HCT116 (cell line): Measurements from ENCODE around the gene SLC24A3. TPM values are rescaled to one million over a fixed set of nuclear protein-coding genes. Genes with fewer than 3 reads are reported as not detected.

ENCODE experiments used
- ATAC-seq: fragments of 200-7000 bp; cut with Tn5 transposase; 2 replicates; pipeline ENCODE4 v1.9.1; 2020; ENCODE audit warnings: mild to moderate bottlenecking, moderate library complexity
- BruUV-seq: library from RNA; stranded (reverse); fragments of 400-500 nt; replicated peaks from 2 replicates; lab custom pipeline; 2021; lab: Mats Ljungman, UMichigan
- CTCF ChIA-PET: fragments of 300-600 bp; sonication (Branson Sonifier 250); formaldehyde crosslinking; loops from one replicate; lab custom pipeline; 2021; ENCODE audit warnings: antibody characterized with exemption; lab: Charles Lee
- POLR2A ChIA-PET: fragments of 300-600, 350-600 bp; sonication (Branson Sonifier 250); formaldehyde crosslinking; loops from one replicate; lab custom pipeline; 2021; ENCODE audit warnings: antibody characterized with exemption; lab: Charles Lee
- RAD21 ChIA-PET, 2 experiments: fragments of 300-600 bp; sonication (Branson Sonifier 250); formaldehyde crosslinking; loops; one replicate each; lab custom pipeline; 2023; ENCODE audit warnings: low total read pairs in 2 of 2; ENCODE audit not compliant: uncharacterized antibody in 2 of 2, unreplicated experiment in 2 of 2, low non-redundant PET in 1 of 2; lab: Charles Lee
- DNase-seq: peaks from one replicate; pipeline ENCODE4 v3.0.0-alpha.2; 2010; ENCODE audit warnings: low read depth, low spot score
- H2AFZ ChIP-seq: fragments of 200-600 bp; shearing (Covaris generic), sonication (generic); 2 replicates; pipeline ENCODE4 v1.6.1; 2017; ENCODE audit warnings: low read depth, mixed run types, mixed read lengths, antibody characterized with exemption, low read length; ENCODE audit not compliant: poor library complexity, severe bottlenecking
- H3K27ac ChIP-seq: 2 replicates; pipeline ENCODE4 v1.5.1; 2012; ENCODE audit warnings: low read depth, low read length
- H3K27me3 ChIP-seq: fragments of 200-600 bp; sonication (generic); 2 replicates; pipeline ENCODE4 v1.6.1; 2016; ENCODE audit warnings: mixed run types, low read length, mixed read lengths; ENCODE audit not compliant: insufficient read depth
- H3K36me3 ChIP-seq, 2 experiments: fragments of 200-500 bp in 1 of 2; fragments of 200-600 bp in 1 of 2; sonication (Bioruptor generic) in 1 of 2; sonication (generic) in 1 of 2; 2 replicates each; pipeline versions ENCODE4 v1.5.1 to v1.6.1; 2014 to 2016; ENCODE audit warnings: low read length in 2 of 2, inconsistent platforms in 1 of 2, mixed read lengths in 1 of 2, mixed run types in 1 of 2; ENCODE audit not compliant: insufficient read depth in 2 of 2, control insufficient read depth in 1 of 2
- H3K4me1 ChIP-seq, 2 experiments: fragments of 200-600 bp in 1 of 2; sonication (generic) in 1 of 2; 2 replicates each; pipeline versions ENCODE4 v1.5.1 to v1.6.1; 2012 to 2017; ENCODE audit warnings: low read length in 2 of 2, inconsistent platforms in 1 of 2, mild to moderate bottlenecking in 1 of 2, mixed read lengths in 1 of 2, mixed run types in 1 of 2, moderate library complexity in 1 of 2; ENCODE audit not compliant: insufficient read depth in 2 of 2, control insufficient read depth in 1 of 2
- H3K4me2 ChIP-seq: fragments of 200-600 bp; sonication (generic); 2 replicates; pipeline ENCODE4 v1.6.1; 2017; ENCODE audit warnings: mixed run types, low read length, mixed read lengths
- H3K4me3 ChIP-seq, 2 experiments: fragments of 200-600 bp in 1 of 2; sonication (generic) in 1 of 2; replicated peaks in 1 of 2; 2 replicates each; pipeline ENCODE4 v1.5.1; 2011 to 2016; ENCODE audit warnings: low read length in 2 of 2, control low read depth in 1 of 2, low read depth in 1 of 2, mild to moderate bottlenecking in 1 of 2, mixed read lengths in 1 of 2, mixed run types in 1 of 2
- H3K79me2 ChIP-seq: fragments of 200-600 bp; sonication (generic); 2 replicates; pipeline ENCODE4 v1.6.1; 2017; ENCODE audit warnings: mild to moderate bottlenecking, mixed run types, low read length, moderate library complexity, mixed read lengths; ENCODE audit not compliant: insufficient read depth
- H3K9ac ChIP-seq: fragments of 200-600 bp; sonication (generic); 2 replicates; pipeline ENCODE4 v1.6.1; 2016; ENCODE audit warnings: low read length, mixed read lengths
- H3K9me2 ChIP-seq: fragments of 200-600 bp; sonication (generic), shearing (Covaris generic); 2 replicates; pipeline ENCODE4 v1.6.1; 2017; ENCODE audit warnings: mixed run types, mild to moderate bottlenecking, moderate library complexity; ENCODE audit not compliant: insufficient read depth
- H3K9me3 ChIP-seq, 2 experiments: fragments of 200-500 bp in 1 of 2; fragments of 200-600 bp in 1 of 2; sonication (Bioruptor generic) in 1 of 2; sonication (generic) in 1 of 2; 2 replicates each; pipeline ENCODE4 v1.6.1; 2014 to 2017; ENCODE audit warnings: low read length in 2 of 2, mixed read lengths in 2 of 2, inconsistent platforms in 1 of 2, low read depth in 1 of 2, mild to moderate bottlenecking in 1 of 2, mixed run types in 1 of 2, moderate library complexity in 1 of 2; ENCODE audit not compliant: control insufficient read depth in 1 of 2, insufficient read depth in 1 of 2
- H4K20me1 ChIP-seq: fragments of 200-600 bp; sonication (generic), shearing (Covaris generic); 2 replicates; pipeline ENCODE4 v1.6.1; 2017; ENCODE audit warnings: mixed run types, mild to moderate bottlenecking, moderate library complexity; ENCODE audit not compliant: insufficient read depth
- CBX3 ChIP-seq: IDR thresholded peaks from 2 replicates; pipeline ENCODE4 v1.6.1; 2012; ENCODE audit warnings: low read depth
- CTCF ChIP-seq, 3 experiments: fragments of 200-600 bp in 1 of 3; sonication (generic) in 1 of 3; IDR thresholded peaks in 2 of 3; conservative IDR thresholded peaks in 1 of 3; 2 replicates each; pipeline ENCODE4 v1.5.1; 2012 to 2017; ENCODE audit warnings: low read depth in 2 of 3, low read length in 2 of 3, antibody characterized with exemption in 1 of 3, borderline replicate concordance in 1 of 3, control low read depth in 1 of 3, mild to moderate bottlenecking in 1 of 3, mixed read lengths in 1 of 3, mixed run types in 1 of 3, moderate library complexity in 1 of 3; ENCODE audit not compliant: insufficient read depth in 1 of 3
- ELF1 ChIP-seq: IDR thresholded peaks from 2 replicates; pipeline ENCODE4 v1.6.1; 2012; ENCODE audit warnings: low read depth, borderline replicate concordance
- EZH2phosphoT487 ChIP-seq: fragments of 200-600 bp; IDR thresholded peaks from 2 replicates; pipeline ENCODE4 v1.6.1; 2018; ENCODE audit warnings: antibody characterized with exemption, borderline replicate concordance
- FOSL1 ChIP-seq: IDR thresholded peaks from 2 replicates; pipeline ENCODE4 v1.6.1; 2012; ENCODE audit warnings: low read depth
- MAX ChIP-seq: IDR thresholded peaks from 2 replicates; pipeline ENCODE4 v1.6.1; 2012
- RAD21 ChIP-seq: IDR thresholded peaks from 2 replicates; pipeline ENCODE4 v1.6.1; 2012; ENCODE audit warnings: low read depth, mild to moderate bottlenecking
- SP1 ChIP-seq: IDR thresholded peaks from 2 replicates; pipeline ENCODE4 v1.6.1; 2012; ENCODE audit warnings: low read depth
- TCF7L2 ChIP-seq: IDR thresholded peaks from 2 replicates; pipeline ENCODE4 v1.7.0; 2011; ENCODE audit warnings: borderline replicate concordance, inconsistent platforms; ENCODE audit not compliant: insufficient read depth, insufficient read length; ENCODE audit errors: extremely low read depth
- ZNF274 ChIP-seq: fragments of 200-500 bp; sonication (Bioruptor generic); IDR thresholded peaks from 2 replicates; pipeline ENCODE4 v1.6.1; 2014; ENCODE audit warnings: mild to moderate bottlenecking, low read depth, low read length, inconsistent platforms
- intact Hi-C: fragments of 100-400 bp; cut with micrococcal nuclease; formaldehyde crosslinking; loops from 2 replicates; pipeline ENCODE4 v1.10.0; 2022
- total RNA-seq: library from RNA; stranded (reverse); gene quantifications from one replicate; pipeline ENCODE4 v1.2.1, GENCODE V29; 2021; ENCODE audit not compliant: unreplicated experiment

Gene SLC24A3
- total RNA-seq, 1 experiment from 2014 or later = not detected

GRCh38 chr20:19692685-19693119 is 480.3 kb downstream of the SLC24A3 start:
- POLR2A ChIA-PET = no interaction called here
- H4K20me1 ChIP-seq = no peaks in the 10 kb centered on the region
- no peaks in the 10 kb centered on the region for H3K79me2 ChIP-seq
- peaks cover 0 to 10% of the 10 kb centered on the region in 2 experiments; a peak in 2 of 4 replicates for H3K4me1 ChIP-seq
- no peaks in the 10 kb centered on the region for H3K9me3 ChIP-seq
- H2AFZ ChIP-seq = peak overlapping the region; percentile 86
- CTCF ChIA-PET = interaction anchor here (1.2 to 1.6 kb wide), 3 partner anchors 10 to 43 kb away, joined by 3 read pairs; no protein-coding TSS in a partner anchor
- intact Hi-C loops = loop anchor here (1.0 kb wide), 1 partner anchor 110 kb away; no protein-coding TSS in a partner anchor
- ATAC-seq (peak; percentile 66), DNase-seq (peak; percentile 37)
- BruUV-seq = no TSS peak
- peak overlapping the region; percentile 57 for H3K4me2 ChIP-seq
- no peak overlapping the region for H3K4me3 ChIP-seq
- H3K9me2 ChIP-seq = no peaks in the 10 kb centered on the region
- RAD21 ChIA-PET = no interaction called here
- H3K9ac ChIP-seq = no peak overlapping the region
- no peaks in the 10 kb centered on the region for H3K36me3 ChIP-seq
- H3K27ac ChIP-seq = no peak overlapping the region
- TF ChIP-seq CBX3 = no peak
- TF ChIP-seq MAX = no peak
- peak; percentile 47; the same call in 1 of the 2 replicates for TF ChIP-seq FOSL1
- peak; percentile 65 for TF ChIP-seq RAD21
- no peak for TF ChIP-seq SP1
- peak; percentile 95 for TF ChIP-seq TCF7L2
- peak; percentile 60 to 86 (median 81); a peak in 5 of 6 replicates for TF ChIP-seq CTCF (IDR thresholded peaks at IDR 0.05 in 2 of 3, conservative IDR thresholded peaks at IDR 0.05 in 1 of 3; ENCODE audit: borderline replicate concordance in 1 of 3, insufficient read depth in 1 of 3, low read depth in 2 of 3, low read length in 2 of 3)
- TF ChIP-seq, all 23 proteins: peak for 4
- no peaks in the 10 kb centered on the region for H3K27me3 ChIP-seq

GRCh38 chr20:19693508-19693907 is 481.1 kb downstream of the SLC24A3 start:
- H3K9me3 ChIP-seq = no peaks in the 10 kb centered on the region
- POLR2A ChIA-PET = no interaction called here
- H3K4me3 ChIP-seq = no peak overlapping the region
- H3K4me1 ChIP-seq = peaks cover 0 to 10% of the 10 kb centered on the region in 2 experiments; a peak in 2 of 4 replicates
- H2AFZ ChIP-seq = no peak overlapping the region
- TF ChIP-seq CBX3 (no peak), EZH2phosphoT487 (no peak), ZNF274 (no peak), ELF1 (no peak)
- TF ChIP-seq, all 23 proteins: peak for 0
- Histone ChIP-seq H4K20me1 (no peaks in the 10 kb centered on the region), H3K27me3 (no peaks in the 10 kb centered on the region), H3K9ac (no peak overlapping the region), H3K79me2 (no peaks in the 10 kb centered on the region), H3K4me2 (no peak overlapping the region), H3K27ac (no peak overlapping the region), H3K36me3 (no peaks in the 10 kb centered on the region), H3K9me2 (no peaks in the 10 kb centered on the region)
- DNase-seq = no peak
- BruUV-seq = no TSS peak
- ATAC-seq = no peak
- CTCF ChIA-PET = interaction anchor here (0.6 to 1.6 kb wide), 5 partner anchors 9 to 322 kb away, joined by 3 read pairs; no protein-coding TSS in a partner anchor
- intact Hi-C loops = no loop called here
- RAD21 ChIA-PET = no interaction called here
